Esophagus muscularis mucosa (tissue), 4 donors: Measurements from ENCODE around the gene NPIPB2. TPM values are rescaled to one million over a fixed set of nuclear protein-coding genes. Genes with fewer than 3 reads are reported as not detected.

Experiments
- DNase-seq: peaks from one replicate; pipeline ENCODE4 v3.0.0-alpha.2; 2017; ENCODE audit errors: extremely low spot score
- H3K27ac ChIP-seq, 4 donors: fragments of 200-600 bp; sonication (generic); replicated peaks in 1 of 4; 1 replicate in 3 of 4; 2 replicates in 1 of 4; pipeline ENCODE4 v1.5.1; 2016 to 2019; ENCODE audit warnings: mild to moderate bottlenecking in 1 of 4
- H3K27me3 ChIP-seq, 4 donors: fragments of 200-600 bp; sonication (generic); one replicate each; pipeline versions ENCODE4 v1.5.1 to v1.6.0; 2016 to 2019
- H3K36me3 ChIP-seq, 4 donors: fragments of 200-600 bp; sonication (generic); one replicate each; pipeline ENCODE4 v1.5.1; 2016 to 2019
- H3K4me1 ChIP-seq, 4 donors: fragments of 200-600 bp; sonication (generic); one replicate each; pipeline ENCODE4 v1.5.1; 2016 to 2019
- H3K4me3 ChIP-seq, 4 donors: fragments of 200-600 bp; sonication (generic); 1 replicate in 2 of 4; 2 replicates in 2 of 4; pipeline ENCODE4 v1.5.1; 2016 to 2019; ENCODE audit warnings: mild to moderate bottlenecking in 4 of 4, moderate library complexity in 1 of 4
- H3K9me3 ChIP-seq, 4 donors: fragments of 200-600 bp; sonication (generic); 1 replicate in 3 of 4; 2 replicates in 1 of 4; pipeline ENCODE4 v1.5.1; 2016 to 2019
- CTCF ChIP-seq, 3 experiments: fragments of 200-600 bp in 2 of 3; fragments of 450-650 bp in 1 of 3; sonication (generic) in 2 of 3; IDR thresholded peaks; one replicate each; pipeline ENCODE4 v1.5.1; 2017 to 2019; ENCODE audit warnings: antibody characterized with exemption in 3 of 3, mild to moderate bottlenecking in 2 of 3, moderate library complexity in 1 of 3
- EP300 ChIP-seq: sonication (generic); formaldehyde crosslinking; IDR thresholded peaks from one replicate; pipeline ENCODE4 v1.6.1; 2017; ENCODE audit warnings: antibody characterized with exemption
- POLR2A ChIP-seq: fragments of 450-650 bp; IDR thresholded peaks from one replicate; pipeline ENCODE4 v1.6.1; 2017; ENCODE audit warnings: antibody characterized with exemption, moderate library complexity, mild to moderate bottlenecking, low read depth
- POLR2AphosphoS5 ChIP-seq, 2 donors: sonication (generic); formaldehyde crosslinking; IDR thresholded peaks; one replicate each; pipeline ENCODE4 v1.6.1; 2017; ENCODE audit warnings: antibody characterized with exemption in 2 of 2
- WGBS: methylation state at CpG from one replicate; pipeline ENCODE4 v1.1.5; 2018; 5-methylcytosine and 5-hydroxymethylcytosine counted together
- intact Hi-C: fragments of 100-400 bp; cut with DNase I; formaldehyde crosslinking; loops from one replicate; pipeline ENCODE4 v1.15.1; 2023
- total RNA-seq, 4 donors: library from RNA; depleted of rRNA; stranded (reverse); fragments of >200 nt; gene quantifications; one replicate each; pipeline versions ENCODE4 v1.1.0 to v1.2.1, GENCODE V29; 2016

NPIPB2 gene
- total RNA-seq, 4 donors from 2014 or later, result 0.66 to 12.3 (median 8.7) TPM

DNA sequence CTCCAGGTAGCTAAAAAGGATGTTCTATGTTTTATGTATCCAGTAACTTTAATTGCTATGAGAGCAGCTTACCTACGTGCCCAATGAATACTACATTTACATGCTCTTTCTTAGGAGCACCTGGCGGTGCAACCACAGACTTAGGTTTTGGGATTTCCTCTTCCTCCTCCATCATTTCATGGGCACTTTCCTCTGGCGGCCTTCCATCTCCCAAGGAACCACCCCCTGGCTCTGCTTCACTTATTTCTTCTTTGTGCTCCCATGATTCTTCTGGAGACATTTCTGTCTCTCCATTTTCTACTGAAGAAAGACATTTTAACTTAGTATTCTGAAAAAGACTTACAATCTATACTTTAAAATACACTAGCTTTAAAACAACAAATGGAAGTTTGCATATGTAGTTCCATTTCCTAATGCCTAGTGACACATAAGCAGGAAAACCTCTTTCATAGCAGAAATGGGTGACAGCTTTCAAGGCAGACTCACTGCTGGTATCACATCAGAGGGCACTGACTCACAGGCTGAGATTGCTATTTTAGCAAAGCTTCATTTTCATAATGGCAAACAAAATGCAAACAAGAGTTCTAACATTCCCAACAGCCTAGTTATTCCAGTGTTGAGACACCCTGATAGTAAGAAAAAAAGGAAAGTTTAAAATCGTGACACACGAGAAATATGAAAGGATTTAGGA, 45.2 kb downstream of the NPIPB2 start:
- TF ChIP-seq CTCF (IDR thresholded peaks at IDR 0.05) (no peak), POLR2A (no peak), POLR2AphosphoS5 (IDR thresholded peaks at IDR 0.05) (no peak), EP300 (no peak)
- intact Hi-C loops, result no loop called here
- no peaks in the 10 kb centered on the region for H3K27me3 ChIP-seq
- H3K36me3 ChIP-seq, result peaks cover 9 to 46% (median 36%) of the 10 kb centered on the region in 4 donors
- H3K27ac ChIP-seq, result no peak overlapping the region
- no peak for DNase-seq
- no peak overlapping the region for H3K4me3 ChIP-seq
- peaks cover 8 to 29% (median 23%) of the 10 kb centered on the region in 4 donors for H3K4me1 ChIP-seq
- WGBS, result 86% methylated on average over 5 of the region's 5 CpGs
- H3K9me3 ChIP-seq, result no peaks in the 10 kb centered on the region

DNA sequence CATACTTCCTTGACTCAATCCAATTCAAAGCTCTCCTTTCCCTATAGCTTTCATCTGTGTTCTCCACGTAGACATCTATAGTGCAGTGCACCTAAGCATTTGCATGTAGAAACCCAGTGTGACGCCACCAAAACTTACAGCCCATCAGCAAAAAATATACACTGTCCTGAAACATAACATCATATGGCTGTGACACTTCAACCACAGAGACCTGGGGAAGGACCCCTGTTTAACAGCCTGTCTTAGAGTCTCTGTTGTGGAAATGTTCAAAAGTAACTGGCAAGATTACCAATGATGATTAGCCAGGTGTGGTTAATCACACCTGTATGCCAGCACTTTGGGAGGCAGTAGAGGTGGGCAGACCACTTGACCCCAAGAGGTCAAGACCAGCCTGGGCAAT, 48.3 kb downstream of the NPIPB2 start:
- Histone ChIP-seq H3K36me3 (peaks cover 16 to 70% (median 59%) of the 10 kb centered on the region in 4 donors), H3K9me3 (no peaks in the 10 kb centered on the region)
- WGBS, result 96% methylated on average over 2 of the region's 2 CpGs

DNA sequence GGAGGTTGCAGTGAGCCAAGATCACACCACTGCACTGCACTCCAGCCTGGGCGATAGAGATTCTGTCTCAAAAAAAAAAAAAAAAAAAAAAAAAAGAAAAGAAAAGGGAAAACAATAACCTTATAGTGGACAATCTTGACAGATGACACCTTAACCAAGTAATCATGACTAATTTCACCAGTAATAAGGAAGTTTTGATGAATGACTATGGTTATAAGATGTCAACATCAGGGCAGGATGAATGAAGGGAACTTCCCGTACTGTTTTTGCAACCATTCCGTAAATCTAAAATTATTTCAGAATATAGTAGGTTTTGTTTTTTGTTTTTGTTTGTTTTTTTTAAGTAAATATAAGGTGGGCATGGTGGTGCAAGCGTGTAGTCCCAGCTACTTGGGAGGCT, 49.1 kb downstream of the NPIPB2 start:
- H3K27ac ChIP-seq, result no peak overlapping the region
- DNase-seq, result no peak
- H3K36me3 ChIP-seq, result peaks cover 16 to 78% (median 67%) of the 10 kb centered on the region in 4 donors
- no peaks in the 10 kb centered on the region for H3K9me3 ChIP-seq
- TF ChIP-seq POLR2A (no peak), EP300 (no peak), POLR2AphosphoS5 (IDR thresholded peaks at IDR 0.05) (no peak), CTCF (IDR thresholded peaks at IDR 0.05) (no peak)
- H3K4me1 ChIP-seq, result peaks cover 0 to 11% (median 3%) of the 10 kb centered on the region in 4 donors
- 70% methylated on average over 4 of the region's 4 CpGs for WGBS
- intact Hi-C loops, result no loop called here
- no peaks in the 10 kb centered on the region for H3K27me3 ChIP-seq
- no peak overlapping the region for H3K4me3 ChIP-seq

More for the DNA sequence above, 48.3 kb downstream of the NPIPB2 start:
- DNase-seq, result no peak
- no peak for TF ChIP-seq POLR2A
- TF ChIP-seq CTCF (IDR thresholded peaks at IDR 0.05), result no peak
- no peak for TF ChIP-seq POLR2AphosphoS5 (IDR thresholded peaks at IDR 0.05)
- no peak for TF ChIP-seq EP300
- H3K27ac ChIP-seq, result no peak overlapping the region
- no peak overlapping the region for H3K4me3 ChIP-seq
- no peaks in the 10 kb centered on the region for H3K27me3 ChIP-seq
- intact Hi-C loops, result no loop called here
- H3K4me1 ChIP-seq, result peaks cover 0 to 11% (median 5%) of the 10 kb centered on the region in 4 donors

- WGBS, result 93% methylated on average over 5 of the region's 5 CpGs
- no peaks in the 10 kb centered on the region for H3K27me3 ChIP-seq
- no peak overlapping the region for H3K27ac ChIP-seq
- H3K4me3 ChIP-seq, result no peak overlapping the region
- no peaks in the 10 kb centered on the region for H3K4me1 ChIP-seq
- no peaks in the 10 kb centered on the region for H3K9me3 ChIP-seq
- H3K36me3 ChIP-seq, result peaks cover 24 to 96% (median 75%) of the 10 kb centered on the region in 4 donors
- no peak for TF ChIP-seq POLR2A
- TF ChIP-seq EP300, result no peak
- TF ChIP-seq CTCF (IDR thresholded peaks at IDR 0.05), result no peak
- no peak for TF ChIP-seq POLR2AphosphoS5 (IDR thresholded peaks at IDR 0.05)
- no peak for DNase-seq
- intact Hi-C loops, result no loop called here
These were observed 51.4 kb downstream of the NPIPB2 start for GRCh38 chr16:11890231-11890965.
